Mesothelial cell of epicardium (in vitro differentiated cells): Measurements from ENCODE around the gene SMCO1. TPM values are rescaled to one million over a fixed set of nuclear protein-coding genes. Genes with fewer than 3 reads are reported as not detected.
"Not testable (repeated sequence)": the region's sequence is repeated elsewhere in the genome, so short reads cannot be mapped to it uniquely, and the experiment has no call there.

Source experiments
- DNase-seq, 2 experiments: peaks; one replicate each; pipeline ENCODE4 v3.0.0; 2021; ENCODE audit warnings: low spot score in 2 of 2; ENCODE audit not compliant: unreplicated experiment in 2 of 2
- H3K27ac Mint-ChIP-seq: 2 replicates; pipeline ENCODE4 v1.8.0; 2021; ENCODE audit warnings: mixed read lengths
- H3K27me3 Mint-ChIP-seq: 2 replicates; pipeline ENCODE4 v1.8.0; 2021; ENCODE audit warnings: low read depth, mixed read lengths
- H3K36me3 Mint-ChIP-seq: 2 replicates; pipeline ENCODE4 v1.8.0; 2021; ENCODE audit warnings: mixed read lengths
- H3K4me1 Mint-ChIP-seq: 2 replicates; pipeline ENCODE4 v1.8.0; 2021; ENCODE audit warnings: mixed read lengths
- H3K4me3 Mint-ChIP-seq: 2 replicates; pipeline ENCODE4 v1.8.0; 2021; ENCODE audit warnings: mild to moderate bottlenecking, moderate library complexity, mixed read lengths
- H3K9me3 Mint-ChIP-seq: 2 replicates; pipeline ENCODE4 v1.8.0; 2021; ENCODE audit warnings: mixed read lengths
- CTCF ChIP-seq: fragments of 200-600 bp; sonication (generic); IDR thresholded peaks from one replicate; pipeline ENCODE4 v1.5.0; 2021; ENCODE audit warnings: antibody characterized with exemption; ENCODE audit not compliant: unreplicated experiment
- total RNA-seq: library from RNA; stranded (reverse); gene quantifications from 3 replicates; pipeline ENCODE4 v1.2.1, GENCODE V29; 2021

SMCO1 gene
- total RNA-seq, 1 donor from 2014 or later: not detected

DNA sequence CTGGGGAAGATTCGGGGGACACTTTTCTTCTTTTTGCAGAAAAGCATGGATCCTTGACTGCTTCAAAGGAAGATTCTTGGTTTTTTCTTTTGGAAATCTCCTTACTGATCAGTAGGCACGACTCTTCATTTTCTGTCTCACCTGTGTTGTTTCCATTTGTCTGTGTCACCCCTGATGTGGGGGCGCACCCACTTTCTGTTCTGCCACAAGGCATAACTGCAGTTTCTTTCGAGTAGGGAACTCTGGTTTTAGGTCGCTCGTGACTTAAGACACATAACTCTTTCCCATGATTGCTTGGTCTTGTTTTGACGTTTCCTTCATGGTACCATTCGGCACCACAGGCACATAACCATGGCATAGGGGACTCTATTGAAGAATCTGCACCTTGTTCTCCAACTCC lies 42.9 kb downstream of the SMCO1 start:
- peaks cover 30% of the 10 kb centered on the region for H3K36me3 Mint-ChIP-seq
- DNase-seq: no peak

DNA sequence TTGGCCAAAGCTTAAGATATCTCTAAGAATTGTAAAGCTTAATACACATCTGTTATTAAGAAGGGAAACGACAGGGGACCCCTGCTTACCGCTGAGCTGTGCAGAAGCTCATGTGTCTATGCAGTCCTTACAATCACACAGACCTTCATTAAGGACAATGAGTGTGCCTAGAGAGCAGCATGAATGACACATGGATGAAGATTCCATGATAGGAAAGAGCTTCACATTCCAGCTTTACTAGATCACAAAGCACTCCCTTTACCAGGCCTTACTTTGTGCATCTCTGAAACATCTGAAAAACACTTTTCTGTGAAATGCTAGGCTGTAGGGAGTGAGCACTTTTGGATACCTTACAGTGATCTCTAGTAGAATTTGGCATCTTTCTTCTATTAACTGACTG lies 43.6 kb downstream of the SMCO1 start:
- H3K27me3 Mint-ChIP-seq: no peaks in the 10 kb centered on the region
- no peak overlapping the region for H3K27ac Mint-ChIP-seq
- H3K4me1 Mint-ChIP-seq: no peaks in the 10 kb centered on the region
- H3K9me3 Mint-ChIP-seq: no peaks in the 10 kb centered on the region
- H3K4me3 Mint-ChIP-seq: no peak overlapping the region
- peaks cover 25% of the 10 kb centered on the region for H3K36me3 Mint-ChIP-seq
- TF ChIP-seq CTCF: no peak
- no peak for DNase-seq

More for the DNA sequence above, 42.9 kb downstream of the SMCO1 start:
- no peaks in the 10 kb centered on the region for H3K9me3 Mint-ChIP-seq
- no peak overlapping the region for H3K27ac Mint-ChIP-seq
- TF ChIP-seq CTCF: no peak
- no peaks in the 10 kb centered on the region for H3K4me1 Mint-ChIP-seq
- no peaks in the 10 kb centered on the region for H3K27me3 Mint-ChIP-seq
- no peak overlapping the region for H3K4me3 Mint-ChIP-seq

GRCh38 chr3:196470182-196470581 lies 45.0 kb downstream of the SMCO1 start:
- H3K9me3 Mint-ChIP-seq, H3K4me3 Mint-ChIP-seq, H3K4me1 Mint-ChIP-seq, H3K27ac Mint-ChIP-seq, H3K27me3 Mint-ChIP-seq, DNase-seq: not testable (repeated sequence)
- H3K36me3 Mint-ChIP-seq: peaks cover 21% of the 10 kb centered on the region

GRCh38 chr3:196463804-196464203 lies 51.3 kb downstream of the SMCO1 start:
- Mint-ChIP-seq H3K36me3 (peaks cover 12% of the 10 kb centered on the region), H3K4me3 (no peak overlapping the region), H3K27me3 (no peaks in the 10 kb centered on the region), H3K9me3 (no peaks in the 10 kb centered on the region), H3K4me1 (no peaks in the 10 kb centered on the region), H3K27ac (no peak overlapping the region)
- TF ChIP-seq CTCF: no peak
- DNase-seq: no peak

GRCh38 chr3:196463478-196463756 lies 51.7 kb downstream of the SMCO1 start:
- H3K9me3 Mint-ChIP-seq: no peaks in the 10 kb centered on the region
- no peak overlapping the region for H3K27ac Mint-ChIP-seq
- H3K4me1 Mint-ChIP-seq: no peaks in the 10 kb centered on the region
- no peak for TF ChIP-seq CTCF
- no peak for DNase-seq
- no peak overlapping the region for H3K4me3 Mint-ChIP-seq
- no peaks in the 10 kb centered on the region for H3K27me3 Mint-ChIP-seq
- H3K36me3 Mint-ChIP-seq: peaks cover 12% of the 10 kb centered on the region

DNA sequence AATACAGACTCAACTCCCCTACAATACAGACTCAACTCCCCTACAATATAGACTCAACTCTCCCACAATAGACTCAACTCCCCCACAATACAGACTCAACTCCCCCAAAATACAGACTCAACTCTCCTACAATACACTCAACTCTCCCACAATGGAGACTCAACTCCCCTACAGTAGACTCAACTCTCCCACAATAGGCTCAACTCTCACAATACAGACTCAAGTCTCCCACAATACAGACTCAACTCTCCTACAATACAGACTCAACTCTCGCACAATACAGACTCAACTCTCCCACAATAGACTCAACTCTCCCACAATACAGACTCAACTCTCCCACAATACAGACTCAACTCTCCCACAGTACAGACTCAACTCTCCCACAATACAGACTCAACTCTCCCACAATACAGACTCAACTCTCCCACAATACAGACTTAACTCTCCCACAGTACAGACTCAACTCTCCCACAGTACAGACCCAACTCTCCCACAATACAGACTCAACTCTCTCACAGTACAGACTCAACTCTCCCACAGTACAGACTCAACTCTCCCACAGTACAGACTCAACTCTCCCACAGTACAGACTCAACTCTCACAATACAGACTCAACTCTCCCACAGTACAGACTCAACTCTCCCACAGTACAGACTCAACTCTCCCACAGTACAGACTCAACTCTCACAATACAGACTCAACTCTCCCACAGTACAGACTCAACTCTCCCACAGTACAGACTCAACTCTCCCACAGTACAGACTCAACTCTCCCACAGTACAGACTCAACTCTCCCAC lies 52.3 kb downstream of the SMCO1 start:
- not testable (repeated sequence) for DNase-seq, H3K4me1 Mint-ChIP-seq, H3K27me3 Mint-ChIP-seq, H3K4me3 Mint-ChIP-seq, H3K9me3 Mint-ChIP-seq, H3K27ac Mint-ChIP-seq
- H3K36me3 Mint-ChIP-seq: peaks cover 11% of the 10 kb centered on the region

DNA sequence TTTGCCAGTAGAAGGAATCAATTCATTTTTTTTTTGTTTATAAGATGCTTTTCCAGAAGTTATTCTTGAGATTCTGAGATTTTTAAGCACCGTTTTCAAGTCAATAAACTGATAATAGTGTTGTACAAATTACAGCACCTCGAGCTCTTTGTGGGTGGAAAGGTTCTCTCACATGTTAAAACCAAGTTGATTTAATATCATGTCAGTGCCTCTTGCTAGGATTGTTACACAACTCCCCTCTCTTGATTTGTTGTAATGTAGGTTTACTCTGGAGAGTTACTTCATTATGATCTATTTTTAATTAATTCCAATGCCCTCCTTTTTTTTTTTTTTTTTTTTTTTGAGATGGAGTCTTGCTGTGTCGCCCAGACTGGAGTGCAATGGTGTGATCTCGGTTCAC lies 57.1 kb downstream of the SMCO1 start:
- Mint-ChIP-seq H3K36me3 (peaks cover 4% of the 10 kb centered on the region), H3K9me3 (no peaks in the 10 kb centered on the region), H3K4me3 (no peak overlapping the region), H3K27ac (no peak overlapping the region), H3K27me3 (no peaks in the 10 kb centered on the region), H3K4me1 (no peaks in the 10 kb centered on the region)
- no peak for TF ChIP-seq CTCF
- no peak for DNase-seq

DNA sequence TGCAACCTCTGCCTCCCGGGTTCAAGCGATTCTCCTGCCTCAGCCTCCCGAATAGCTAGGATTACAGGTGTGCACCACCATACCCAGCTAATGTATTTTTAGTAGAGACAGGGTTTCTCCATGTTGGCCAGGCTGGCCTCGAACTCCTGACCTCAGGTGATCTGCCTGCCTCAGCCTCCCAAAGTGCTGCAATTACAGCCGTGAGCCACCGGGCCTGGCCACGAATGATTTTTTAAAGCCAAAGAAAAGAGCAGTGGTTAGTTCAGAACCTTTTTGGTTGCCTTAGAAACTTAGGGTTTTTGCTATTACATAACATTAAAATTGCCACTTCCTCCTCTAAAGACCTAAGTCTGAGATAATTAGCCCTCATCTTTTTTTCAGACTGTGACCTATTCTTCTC lies 57.7 kb downstream of the SMCO1 start:
- DNase-seq, H3K36me3 Mint-ChIP-seq: not testable (repeated sequence)

More for the DNA sequence above, 57.7 kb downstream of the SMCO1 start:
- H3K4me3 Mint-ChIP-seq, H3K27ac Mint-ChIP-seq, H3K9me3 Mint-ChIP-seq, H3K27me3 Mint-ChIP-seq, H3K4me1 Mint-ChIP-seq: not testable (repeated sequence)
